Sigmoid colon (tissue), 4 donors: ENCODE data around the gene BMPER.

Experiments
- EP300 ChIP-seq, 4 donors: sonication (generic); formaldehyde crosslinking; IDR thresholded peaks; one replicate each; pipeline ENCODE4 v1.6.1; 2017; ENCODE audit warnings: antibody characterized with exemption in 4 of 4
- POLR2A ChIP-seq, 2 donors: fragments of 450-650 bp; IDR thresholded peaks; one replicate each; pipeline ENCODE4 v1.6.1; 2016; ENCODE audit warnings: antibody characterized with exemption in 2 of 2, mild to moderate bottlenecking in 2 of 2, moderate library complexity in 2 of 2
- POLR2AphosphoS5 ChIP-seq, 4 donors: sonication (generic); formaldehyde crosslinking; IDR thresholded peaks; one replicate each; pipeline ENCODE4 v1.6.1; 2017; ENCODE audit warnings: antibody characterized with exemption in 4 of 4
- TF ChIP-seq, protein P1 (sequence below), 4 experiments: fragments of 450-650 bp in 3 of 4; fragments of 200-600 bp in 1 of 4; IDR thresholded peaks; one replicate each; pipeline ENCODE4 v1.5.1; 2016 to 2019; ENCODE audit warnings: antibody characterized with exemption in 4 of 4, mild to moderate bottlenecking in 3 of 4, moderate library complexity in 2 of 4

DNA sequence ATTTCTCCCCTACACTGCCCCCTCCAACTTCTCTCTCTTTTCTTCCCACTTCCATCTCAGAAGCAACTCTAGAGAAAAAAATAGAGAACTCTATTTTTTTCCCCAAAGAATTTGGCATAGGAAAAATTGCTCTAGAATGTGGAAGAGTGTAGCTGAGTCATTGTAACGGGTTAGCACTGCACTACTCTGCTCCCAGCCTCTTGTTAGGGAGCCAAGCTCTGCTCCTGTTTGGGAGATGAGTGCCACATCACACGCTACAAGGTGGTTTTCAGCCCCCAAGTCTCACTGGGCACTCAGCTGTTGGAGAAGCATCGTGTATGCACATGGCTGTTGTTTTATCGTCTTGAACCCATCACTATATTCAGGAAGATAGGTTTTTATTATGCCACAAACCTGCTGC is 136.4 kb downstream of the BMPER start:
- TF ChIP-seq POLR2AphosphoS5 (IDR thresholded peaks at IDR 0.05) (no peak), EP300 (IDR thresholded peaks at IDR 0.05) (no peak), POLR2A (IDR thresholded peaks at IDR 0.05) (no peak)
- TF ChIP-seq, protein P1, sequence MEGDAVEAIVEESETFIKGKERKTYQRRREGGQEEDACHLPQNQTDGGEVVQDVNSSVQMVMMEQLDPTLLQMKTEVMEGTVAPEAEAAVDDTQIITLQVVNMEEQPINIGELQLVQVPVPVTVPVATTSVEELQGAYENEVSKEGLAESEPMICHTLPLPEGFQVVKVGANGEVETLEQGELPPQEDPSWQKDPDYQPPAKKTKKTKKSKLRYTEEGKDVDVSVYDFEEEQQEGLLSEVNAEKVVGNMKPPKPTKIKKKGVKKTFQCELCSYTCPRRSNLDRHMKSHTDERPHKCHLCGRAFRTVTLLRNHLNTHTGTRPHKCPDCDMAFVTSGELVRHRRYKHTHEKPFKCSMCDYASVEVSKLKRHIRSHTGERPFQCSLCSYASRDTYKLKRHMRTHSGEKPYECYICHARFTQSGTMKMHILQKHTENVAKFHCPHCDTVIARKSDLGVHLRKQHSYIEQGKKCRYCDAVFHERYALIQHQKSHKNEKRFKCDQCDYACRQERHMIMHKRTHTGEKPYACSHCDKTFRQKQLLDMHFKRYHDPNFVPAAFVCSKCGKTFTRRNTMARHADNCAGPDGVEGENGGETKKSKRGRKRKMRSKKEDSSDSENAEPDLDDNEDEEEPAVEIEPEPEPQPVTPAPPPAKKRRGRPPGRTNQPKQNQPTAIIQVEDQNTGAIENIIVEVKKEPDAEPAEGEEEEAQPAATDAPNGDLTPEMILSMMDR (IDR thresholded peaks at IDR 0.05): no peak
